Muscle of back (tissue), 11 donors: ENCODE data around the gene PREX1. TPM values are rescaled to one million over a fixed set of nuclear protein-coding genes. Genes with fewer than 3 reads are reported as not detected.
"Not testable (repeated sequence)": the region's sequence is repeated elsewhere in the genome, so short reads cannot be mapped to it uniquely, and the experiment has no call there.

Source experiments
- DNase-seq, 3 donors: peaks; one replicate each; pipeline versions ENCODE4 v3.0.0 to v3.0.0-alpha.2; 2013
- polyA plus RNA-seq, 10 donors: library from polyadenylated mRNA; unstranded; fragments of 120-200 nt; gene quantifications; one replicate each; pipeline ENCODE4 v1.2.1, GENCODE V29; 2013; ENCODE audit not compliant: insufficient read length in 10 of 10

PREX1 gene
- polyA plus RNA-seq, 10 donors: 18.4 to 26.9 (median 20.0) TPM

DNA sequence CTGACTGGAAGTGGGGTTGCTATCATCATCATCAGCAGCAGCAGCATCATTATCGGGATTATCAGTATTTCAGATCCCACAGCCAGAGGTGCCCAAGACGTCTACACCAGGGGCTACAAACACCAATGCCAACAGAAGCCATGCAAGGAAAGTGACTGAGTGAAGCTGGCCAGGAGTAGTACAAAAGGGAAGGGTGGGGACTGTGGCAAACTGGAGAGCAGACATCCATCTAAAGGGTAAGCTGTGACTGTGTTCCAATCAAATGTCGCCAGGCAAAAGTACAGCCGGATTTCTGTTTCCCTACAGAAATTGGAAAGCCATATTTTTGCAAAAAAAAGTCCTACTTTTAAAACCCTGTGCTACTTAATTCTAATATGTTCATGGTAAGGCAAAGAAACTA, 50.0 kb downstream of the PREX1 start:
- no peak for DNase-seq

DNA sequence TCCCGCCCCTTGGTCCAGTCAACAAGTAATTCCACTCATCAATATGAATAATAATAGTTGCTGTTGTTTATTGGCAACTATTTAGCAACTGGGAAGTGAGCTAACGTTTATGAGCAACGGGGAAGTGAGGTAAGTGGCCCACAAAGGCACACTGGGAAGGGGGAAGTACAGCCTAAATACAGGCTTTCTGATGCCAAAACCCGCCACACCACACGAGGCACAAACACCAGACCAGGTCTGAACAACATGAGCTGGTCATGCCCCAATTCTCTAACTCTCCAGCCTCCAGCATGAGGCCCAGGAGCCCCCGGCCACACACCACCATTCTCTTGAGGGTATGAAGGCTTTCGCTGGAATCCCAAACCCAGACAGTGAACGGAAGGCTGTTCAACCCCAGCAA, 50.8 kb downstream of the PREX1 start:
- no peak for DNase-seq

DNA sequence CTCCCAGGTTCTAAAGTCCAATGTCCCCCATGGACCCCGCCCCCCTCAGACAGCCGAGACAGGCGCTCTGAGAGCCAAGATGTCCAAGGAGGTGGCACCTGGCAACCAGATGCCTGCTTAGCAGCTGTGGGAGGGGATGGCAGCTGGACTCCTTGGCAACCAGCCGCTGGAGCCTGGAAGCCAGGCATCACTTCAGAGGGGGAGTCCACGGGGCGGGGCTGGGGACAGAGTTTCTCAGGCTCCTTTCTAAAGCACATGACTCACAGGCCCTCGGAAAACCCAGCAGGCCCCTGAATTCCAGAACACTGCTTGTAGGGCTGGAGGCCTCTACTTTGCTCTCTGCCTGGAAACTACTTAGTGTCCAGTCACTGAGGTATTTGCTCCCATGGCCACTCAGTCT, 51.5 kb downstream of the PREX1 start:
- DNase-seq: peak in 2 of 3 donors; percentile 36 to 58

DNA sequence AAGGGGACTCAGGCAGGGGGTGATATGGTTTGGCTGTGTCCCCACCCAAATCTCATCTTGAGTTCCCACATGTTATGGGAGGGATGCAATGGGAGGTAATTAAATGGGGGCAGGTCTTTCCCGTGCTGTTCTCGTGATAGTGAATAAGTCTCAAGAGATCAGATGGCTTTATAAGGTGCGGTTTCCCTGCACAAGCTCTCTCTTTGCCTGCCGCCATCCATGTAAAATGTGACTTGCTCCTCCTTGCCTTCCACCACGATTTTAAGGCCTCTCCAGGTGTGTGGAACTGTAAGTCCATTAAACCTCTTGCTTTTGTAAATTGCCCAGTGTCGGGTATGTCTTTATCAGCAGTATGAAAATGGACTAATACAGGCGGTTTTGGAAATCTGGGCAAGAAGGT, 52.3 kb downstream of the PREX1 start:
- not testable (repeated sequence) for DNase-seq

DNA sequence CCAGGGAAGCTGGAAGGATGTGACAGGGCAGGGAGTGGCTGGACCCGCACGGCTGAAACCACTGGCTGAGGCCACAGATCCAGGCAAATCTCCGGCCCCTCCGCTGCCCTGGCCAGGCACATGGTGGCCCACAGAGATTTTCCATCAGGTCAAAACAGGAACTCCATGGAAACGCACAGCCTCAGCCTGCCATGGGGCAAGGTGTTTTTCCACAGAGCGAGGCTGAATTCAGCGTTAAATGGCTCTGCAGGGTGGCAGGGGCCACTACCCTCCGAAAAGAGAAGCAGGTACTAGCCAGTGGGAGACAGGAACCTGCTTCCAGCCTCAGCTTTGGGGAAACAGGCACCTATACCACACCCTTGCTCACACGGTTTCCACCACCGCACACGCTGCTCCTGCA, 53.1 kb downstream of the PREX1 start:
- no peak for DNase-seq

DNA sequence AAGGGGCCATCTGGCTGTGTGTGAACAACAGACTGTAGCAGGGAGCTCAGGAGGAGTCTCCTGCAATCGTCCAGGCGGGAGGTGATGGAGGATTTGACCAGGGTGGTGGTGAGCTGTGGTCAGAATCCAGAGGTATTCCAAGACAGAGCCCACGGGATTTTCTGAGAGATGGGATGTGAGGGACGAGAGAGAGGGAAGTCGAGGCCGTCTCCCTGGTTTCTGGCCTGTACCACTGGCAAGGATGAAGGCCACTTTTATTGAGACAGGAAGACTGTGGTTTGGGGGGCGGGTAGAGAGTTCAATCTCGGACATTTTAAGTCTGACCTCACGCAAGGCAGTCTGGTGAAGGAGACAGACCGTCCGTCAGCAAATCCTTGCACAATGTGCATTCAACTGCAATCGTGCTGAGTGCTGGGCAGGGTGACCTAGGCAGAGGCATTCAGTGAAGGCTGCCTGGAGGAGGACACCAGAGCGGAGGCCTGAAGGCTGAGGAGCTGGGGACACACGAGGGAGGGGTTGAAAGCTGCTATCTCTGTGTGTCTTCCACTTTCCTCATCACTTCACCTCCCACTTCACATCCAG, 53.9 kb downstream of the PREX1 start:
- no peak for DNase-seq

DNA sequence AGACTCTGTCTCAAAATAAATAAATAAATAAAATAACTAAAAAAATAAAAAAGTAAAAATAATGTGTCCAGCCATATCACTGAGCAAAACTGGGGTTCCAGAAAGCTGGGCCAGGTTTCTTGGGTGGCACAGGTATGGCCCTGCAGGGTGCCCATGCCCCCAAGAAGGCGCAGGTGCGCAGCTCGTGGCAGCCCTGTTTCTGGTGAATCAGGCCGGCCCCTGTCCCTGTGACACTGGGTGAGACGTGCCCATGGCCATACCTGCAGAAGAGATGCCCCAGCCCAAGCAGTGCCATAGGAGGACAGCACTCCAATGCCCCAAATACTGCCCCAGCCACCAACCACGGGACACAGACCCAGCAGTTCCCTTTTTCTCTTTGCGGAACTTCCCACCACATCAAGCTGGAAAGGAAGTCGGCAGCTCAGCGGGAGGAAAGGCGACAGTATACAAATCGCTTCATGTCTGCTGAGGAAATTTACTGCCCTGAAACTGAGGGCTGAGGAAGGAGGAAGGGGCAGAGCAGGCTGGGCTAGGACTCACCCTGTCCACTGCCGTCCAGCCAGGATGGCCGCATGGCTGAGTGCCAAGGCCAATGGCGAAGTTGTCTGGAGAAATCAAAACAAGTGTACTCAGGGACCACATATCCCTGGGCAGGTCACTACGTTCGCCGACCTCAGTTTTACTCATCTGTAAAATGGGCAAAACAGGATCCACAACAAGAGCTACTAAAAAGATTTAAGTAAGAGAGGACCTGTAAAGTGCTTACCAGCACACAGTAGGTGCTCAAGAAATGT, 55.4 kb downstream of the PREX1 start:
- peak in 1 of 3 donors; percentile 57 for DNase-seq

DNA sequence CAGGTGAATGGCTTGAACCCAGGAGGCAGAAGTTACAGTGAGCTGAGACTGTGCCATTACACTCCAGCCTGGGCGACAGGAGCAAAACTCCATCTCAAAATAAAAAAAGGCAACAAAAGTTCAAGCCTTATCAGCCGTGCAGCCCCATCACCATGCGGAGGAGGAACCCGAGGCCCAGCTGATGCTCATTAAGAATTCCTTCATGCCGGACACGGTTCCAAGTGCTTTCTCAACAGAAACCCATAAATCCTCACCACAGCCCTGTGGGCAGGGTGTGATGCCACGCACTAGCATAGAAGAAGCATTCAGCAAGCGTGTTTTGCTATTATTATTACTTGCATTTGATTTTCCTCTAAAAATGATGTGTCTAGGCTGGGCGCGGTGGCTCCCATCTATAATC, 56.3 kb downstream of the PREX1 start:
- no peak for DNase-seq

DNA sequence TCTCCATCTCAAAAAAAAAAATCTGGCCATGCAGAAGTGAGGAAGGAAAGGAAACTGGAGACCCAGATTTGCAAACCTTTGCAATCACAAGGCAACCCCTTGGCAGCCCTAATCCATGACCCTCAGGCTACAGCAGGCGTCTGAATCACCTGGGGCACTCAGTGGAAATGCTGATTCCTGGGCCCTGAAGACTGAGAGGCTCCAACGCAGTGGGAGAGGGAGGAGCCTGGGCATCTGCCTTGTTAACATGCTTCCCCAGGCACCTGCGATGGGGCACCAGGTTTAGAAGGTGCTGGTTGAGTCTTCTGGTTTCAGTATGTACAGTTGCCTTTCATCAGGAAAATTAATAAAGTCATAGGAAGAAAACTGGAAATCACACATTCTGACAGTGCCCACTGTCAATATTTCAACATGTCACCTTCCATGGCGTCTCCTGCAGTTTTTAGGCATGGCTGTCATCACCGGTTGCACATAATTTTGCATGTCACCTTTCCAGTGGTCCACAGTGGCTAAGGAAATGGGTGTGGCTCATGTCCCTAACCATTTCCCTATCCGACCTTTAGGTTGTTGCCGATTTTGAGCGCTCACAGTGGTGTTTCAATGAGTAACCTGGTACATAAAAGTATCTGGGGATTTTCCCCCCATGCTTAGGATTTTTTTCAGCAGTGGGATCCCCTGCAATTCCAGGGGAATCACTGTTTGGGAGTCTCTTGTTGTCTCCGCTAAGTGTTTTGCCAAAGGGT, 56.9 kb downstream of the PREX1 start:
- no peak for DNase-seq

DNA sequence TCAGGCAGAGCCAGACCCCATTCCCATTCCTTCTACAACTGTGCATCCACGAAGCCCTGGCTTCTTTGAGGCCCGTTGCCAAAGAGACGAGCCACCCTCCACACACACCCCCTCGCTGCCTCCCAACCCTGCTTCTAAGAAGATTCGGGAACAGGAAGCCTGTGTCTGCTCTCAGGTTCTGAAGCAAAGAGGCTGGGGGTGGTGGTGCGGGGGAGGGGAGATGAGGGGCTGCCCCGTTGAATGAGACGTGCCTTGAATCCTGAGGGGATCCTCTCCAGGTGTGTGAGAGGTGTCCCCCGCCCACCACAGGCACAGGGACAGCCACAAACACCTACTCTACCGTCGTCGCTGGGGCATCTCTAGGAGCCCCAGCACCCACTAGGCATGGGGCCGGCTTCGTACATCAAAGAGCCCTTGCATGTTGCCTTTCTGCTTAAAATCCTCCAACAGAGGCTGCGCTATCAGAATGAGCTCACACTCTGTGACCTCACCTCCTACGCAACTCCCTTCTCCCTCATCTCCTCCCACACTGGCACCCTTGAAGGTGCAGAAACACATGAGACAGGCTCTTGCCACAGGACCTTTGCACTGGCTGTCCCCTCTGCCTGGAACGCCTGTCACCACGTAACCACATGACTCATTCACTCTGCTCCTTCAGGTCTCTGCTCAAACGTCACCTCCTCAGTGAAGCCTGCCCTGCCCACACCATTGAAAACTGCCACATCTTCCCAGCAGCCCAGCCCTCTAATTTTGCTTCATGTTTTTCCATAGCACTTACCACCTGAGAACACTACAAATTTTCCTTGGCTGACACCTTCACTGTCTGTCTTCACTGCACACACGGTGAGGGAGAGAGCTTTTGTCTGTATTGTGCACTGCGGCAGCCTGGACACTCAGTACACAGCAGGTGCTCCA, 58.5 kb downstream of the PREX1 start:
- no peak for DNase-seq

DNA sequence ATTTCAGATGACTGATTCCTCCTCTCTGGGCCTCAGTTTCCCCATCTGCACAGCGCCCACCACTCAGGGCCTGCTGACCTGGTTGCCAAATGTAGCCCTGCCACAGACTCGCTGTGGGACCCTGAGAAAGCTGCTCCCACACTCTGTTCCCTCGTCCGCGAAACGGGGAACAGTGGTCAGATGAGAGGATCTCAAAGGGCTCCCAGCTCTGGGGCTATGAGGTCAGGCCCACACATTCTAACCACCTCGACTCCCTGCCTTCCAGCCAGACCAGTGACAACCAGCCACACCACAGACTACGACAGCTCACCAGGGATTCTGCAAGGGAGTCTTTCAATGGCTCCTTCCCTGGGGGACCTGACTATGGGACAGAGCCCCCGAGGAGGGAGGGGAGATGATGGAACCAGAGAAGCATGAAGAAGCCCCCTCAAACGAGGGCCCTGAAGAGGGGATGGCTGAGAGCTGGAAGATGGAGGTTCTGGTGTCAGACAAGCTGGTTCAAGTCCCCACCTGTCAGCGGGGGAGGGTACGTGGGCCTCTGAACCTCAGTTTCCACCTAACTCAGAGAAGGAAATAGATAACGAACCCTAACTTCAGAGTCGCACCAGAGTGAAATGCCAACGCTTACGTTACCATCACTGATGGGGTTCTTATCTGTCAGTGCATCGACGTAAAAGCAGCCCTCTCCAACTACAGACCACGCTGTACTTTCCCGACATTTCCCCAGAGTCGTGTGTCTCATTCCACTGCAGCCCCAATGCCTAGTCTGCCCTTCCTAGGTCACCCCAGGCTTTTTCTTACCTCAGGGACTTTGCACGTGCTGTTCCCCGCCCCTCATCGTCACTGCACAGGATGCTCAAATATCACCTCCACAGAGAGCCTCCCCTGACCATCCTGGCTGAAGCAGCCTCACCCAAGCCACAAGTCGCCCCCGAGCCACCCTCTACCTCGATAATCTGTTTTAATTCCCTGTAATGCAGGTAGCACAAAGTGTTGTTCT, 60.5 kb downstream of the PREX1 start:
- DNase-seq: no peak

DNA sequence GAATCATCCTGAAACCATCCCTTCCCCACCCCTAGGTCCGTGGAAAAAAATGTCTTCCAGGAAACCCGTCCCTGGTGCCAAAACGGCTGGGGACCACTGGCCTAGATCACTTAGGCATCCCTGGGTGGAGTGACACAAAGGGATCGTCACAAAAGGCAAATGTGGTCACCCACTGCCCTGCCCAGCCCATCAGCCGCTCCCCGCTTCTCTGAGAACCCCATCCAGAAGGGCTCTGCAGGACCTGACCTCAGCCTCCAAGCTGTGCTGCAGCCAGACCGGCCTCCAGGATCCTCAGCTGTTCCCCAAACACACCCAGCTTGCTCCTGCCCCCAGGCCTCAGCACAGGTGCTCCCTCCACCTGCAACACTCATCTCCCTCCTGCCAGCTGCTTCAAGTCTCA, 61.6 kb downstream of the PREX1 start:
- no peak for DNase-seq

DNA sequence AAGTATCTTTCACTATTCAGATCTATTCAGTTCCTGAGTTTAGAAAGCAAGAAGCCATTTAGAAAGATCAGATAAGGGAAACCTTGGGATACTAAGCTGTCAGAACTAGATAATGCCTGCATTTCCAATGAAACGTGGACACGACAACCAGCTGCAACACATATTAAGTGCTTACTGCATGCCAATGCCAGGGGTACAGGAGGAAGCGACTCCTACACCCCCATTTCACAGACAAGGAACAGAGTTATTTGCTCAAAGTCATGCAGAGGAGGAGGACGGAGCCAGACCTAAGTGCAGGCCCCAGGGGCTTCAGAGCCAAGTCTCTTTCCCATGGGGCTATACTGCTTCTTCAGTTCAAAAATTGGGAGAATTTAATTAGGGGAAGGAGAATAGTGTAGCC, 62.4 kb downstream of the PREX1 start:
- DNase-seq: no peak

DNA sequence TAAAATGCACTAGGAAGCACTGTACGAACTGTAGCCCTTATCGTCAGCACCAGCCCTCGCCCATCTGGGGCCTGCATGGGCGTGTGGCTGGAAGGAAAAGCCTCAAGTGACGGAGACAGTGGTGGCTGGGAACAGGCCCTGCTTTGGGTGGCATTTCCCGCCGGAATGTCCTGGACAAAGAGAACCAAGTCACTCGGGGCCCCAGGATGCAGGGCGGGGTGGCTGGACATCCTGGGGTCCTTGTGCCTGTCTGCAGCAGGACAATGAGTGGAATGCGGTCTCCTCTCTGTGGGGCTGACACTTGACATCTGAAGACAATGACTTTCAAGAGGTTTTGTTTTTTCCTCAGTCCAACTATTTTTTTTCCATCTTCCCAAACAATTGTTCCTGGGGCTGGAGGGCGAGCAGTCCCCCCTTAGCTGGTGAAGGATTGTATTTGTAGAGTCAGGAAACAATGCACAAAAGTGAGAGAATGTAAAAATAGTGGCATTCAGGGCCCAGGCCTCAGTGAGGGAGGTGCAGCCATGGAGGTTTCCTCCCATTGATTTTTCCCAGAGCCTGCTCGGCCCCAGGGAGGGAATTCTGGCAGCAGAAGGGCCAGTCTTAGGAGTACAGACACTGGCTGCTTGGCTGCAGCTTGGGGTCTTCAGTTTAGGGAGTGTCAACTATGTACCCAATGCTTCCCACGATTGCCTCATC, 64.4 kb downstream of the PREX1 start:
- DNase-seq: no peak

DNA sequence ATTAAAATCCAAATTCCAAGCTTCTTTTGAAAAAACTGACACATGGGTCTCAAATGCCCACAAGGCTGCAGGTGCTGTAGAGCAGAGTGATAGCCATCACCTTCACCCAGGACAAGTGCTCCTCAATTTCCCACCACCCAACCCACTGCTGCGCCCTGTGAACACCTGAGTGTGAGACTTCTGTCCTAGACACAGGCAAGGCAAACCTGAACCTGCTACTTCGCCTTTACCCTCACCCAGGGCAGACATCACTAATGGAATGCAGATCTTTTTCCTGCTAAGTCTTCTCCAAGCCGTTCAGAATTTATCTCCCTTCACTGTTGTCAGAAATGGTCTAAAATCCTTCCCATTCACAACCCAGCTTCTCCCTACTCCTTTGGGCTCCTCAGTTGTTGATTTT, 65.9 kb downstream of the PREX1 start:
- no peak for DNase-seq

DNA sequence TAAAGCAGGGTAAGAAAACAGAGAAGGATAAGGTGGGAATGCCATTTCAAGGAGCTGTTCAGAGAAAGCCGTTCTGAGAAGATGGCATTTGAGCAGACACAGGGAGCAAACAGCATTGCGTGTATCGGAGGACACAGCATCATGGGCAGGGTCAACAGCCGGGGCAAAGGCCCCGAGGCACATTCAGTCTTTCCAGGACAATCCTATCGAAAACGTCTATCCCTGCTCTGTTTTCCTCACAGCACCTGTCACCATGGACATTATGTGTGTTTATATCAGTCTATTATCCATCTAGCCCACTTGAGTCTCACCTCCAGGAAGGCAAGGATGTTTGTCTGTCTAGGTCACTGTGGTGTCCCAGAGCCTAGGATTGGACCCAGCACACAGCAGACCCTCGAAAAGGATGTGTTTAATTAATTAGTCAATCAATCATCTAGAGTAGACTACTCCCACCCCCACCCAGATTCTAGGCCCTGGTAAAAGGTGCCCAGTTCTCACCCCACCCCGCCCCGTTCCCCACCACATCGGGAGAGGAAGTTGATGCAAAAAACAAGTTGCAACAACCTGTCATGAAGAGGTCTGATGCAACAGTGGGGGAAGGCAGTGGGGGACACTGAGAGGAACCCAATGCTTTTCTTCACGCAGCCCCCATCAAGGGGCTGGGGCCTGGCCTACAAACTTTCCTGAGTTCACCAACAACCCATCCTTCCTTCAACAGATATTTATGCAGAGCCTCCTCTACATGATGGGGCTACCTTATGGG, 66.6 kb downstream of the PREX1 start:
- DNase-seq: no peak

DNA sequence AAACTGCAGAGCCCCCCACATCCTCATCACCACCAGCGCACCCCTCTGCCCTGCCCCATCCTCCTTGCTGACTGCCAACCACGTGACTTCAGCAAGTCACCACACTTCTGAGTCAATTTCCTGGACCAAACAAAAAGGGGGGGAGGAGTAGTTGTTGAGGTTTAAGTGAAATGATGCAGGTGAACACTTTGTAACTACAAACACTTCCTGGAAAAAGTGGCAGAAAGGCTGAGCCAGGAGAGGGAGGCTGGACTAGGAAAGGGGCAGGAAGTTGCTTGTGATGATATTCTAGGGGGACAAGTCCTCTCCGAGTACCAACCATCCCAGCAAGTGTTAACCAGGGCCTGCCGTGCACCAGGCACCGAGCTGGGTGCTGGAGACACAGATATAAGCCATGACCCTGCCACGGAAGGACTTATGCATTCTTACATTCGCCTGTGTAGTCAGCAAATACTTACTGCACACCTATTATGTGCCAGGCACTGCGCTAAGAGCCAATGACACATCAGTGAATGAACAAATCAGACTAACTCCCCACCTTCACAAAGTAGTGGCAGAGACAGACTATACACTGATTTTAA, 67.3 kb downstream of the PREX1 start:
- no peak for DNase-seq

DNA sequence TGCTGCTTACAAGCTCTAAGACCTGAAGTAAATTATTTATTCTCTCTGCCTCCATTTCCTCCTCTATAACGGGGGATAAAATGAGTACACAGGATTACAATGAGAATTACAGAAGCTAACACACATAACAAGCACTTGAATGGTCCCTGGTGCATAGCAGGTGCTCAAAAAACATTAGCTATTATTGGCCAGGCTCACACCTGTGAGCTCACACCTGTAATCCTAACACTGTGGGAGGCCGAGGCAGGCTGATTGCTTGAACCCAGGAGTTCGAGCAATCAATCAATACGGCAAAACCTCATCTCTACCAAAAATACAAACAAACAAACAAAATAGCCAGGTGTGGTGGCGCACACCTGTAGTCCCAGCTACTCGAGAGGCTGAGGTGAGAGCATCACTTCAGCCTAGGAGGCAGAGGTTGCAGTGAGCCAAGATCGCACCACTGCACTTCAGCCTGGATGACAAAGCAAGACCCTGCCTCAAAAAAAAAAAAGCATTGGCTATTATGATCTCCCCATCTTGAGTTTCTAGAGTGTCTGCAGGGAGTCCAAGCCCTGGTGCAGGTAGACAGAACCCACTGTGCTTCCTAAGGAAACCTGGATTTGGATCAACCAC, 68.1 kb downstream of the PREX1 start:
- no peak for DNase-seq
